GM18505 (cell line): ENCODE results near the gene NDUFC2.
"Not testable (repeated sequence)": the region's sequence is repeated elsewhere in the genome, so short reads cannot be mapped to it uniquely, and the experiment has no call there.

Experiments used
- ATAC-seq: cut with Tn5 transposase; IDR thresholded peaks from one replicate; pipeline ENCODE4 v1.9.1; 2021; ENCODE audit not compliant: unreplicated experiment
- POLR2A ChIP-seq: IDR thresholded peaks from 4 replicates; pipeline ENCODE4 v1.6.1; 2011; ENCODE audit warnings: borderline replicate concordance; ENCODE audit not compliant: insufficient read depth, insufficient read length; ENCODE audit errors: extremely low read depth

The NDUFC2 gene

DNA sequence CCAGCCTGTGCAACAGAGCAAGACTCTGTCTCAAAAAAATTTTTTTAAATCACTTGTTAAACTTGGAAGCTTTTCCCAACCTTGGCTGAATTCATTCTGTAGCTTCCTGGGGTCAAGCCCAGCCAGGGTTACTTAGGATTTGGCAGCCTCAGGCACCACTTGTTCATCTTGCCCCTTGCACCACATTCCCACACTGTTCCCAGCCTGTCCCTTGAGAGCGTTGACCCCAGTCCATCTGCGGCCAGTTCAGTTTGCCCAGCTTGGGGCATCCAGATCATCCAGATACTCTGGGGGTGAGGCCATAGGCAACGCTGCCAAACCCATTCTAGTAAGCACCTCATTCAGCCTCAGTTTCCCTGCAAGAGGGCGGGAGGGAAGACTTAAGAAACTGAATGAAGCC lies 24.7 kb downstream of the NDUFC2 start:
- no peak for TF ChIP-seq POLR2A
- no peak for ATAC-seq

DNA sequence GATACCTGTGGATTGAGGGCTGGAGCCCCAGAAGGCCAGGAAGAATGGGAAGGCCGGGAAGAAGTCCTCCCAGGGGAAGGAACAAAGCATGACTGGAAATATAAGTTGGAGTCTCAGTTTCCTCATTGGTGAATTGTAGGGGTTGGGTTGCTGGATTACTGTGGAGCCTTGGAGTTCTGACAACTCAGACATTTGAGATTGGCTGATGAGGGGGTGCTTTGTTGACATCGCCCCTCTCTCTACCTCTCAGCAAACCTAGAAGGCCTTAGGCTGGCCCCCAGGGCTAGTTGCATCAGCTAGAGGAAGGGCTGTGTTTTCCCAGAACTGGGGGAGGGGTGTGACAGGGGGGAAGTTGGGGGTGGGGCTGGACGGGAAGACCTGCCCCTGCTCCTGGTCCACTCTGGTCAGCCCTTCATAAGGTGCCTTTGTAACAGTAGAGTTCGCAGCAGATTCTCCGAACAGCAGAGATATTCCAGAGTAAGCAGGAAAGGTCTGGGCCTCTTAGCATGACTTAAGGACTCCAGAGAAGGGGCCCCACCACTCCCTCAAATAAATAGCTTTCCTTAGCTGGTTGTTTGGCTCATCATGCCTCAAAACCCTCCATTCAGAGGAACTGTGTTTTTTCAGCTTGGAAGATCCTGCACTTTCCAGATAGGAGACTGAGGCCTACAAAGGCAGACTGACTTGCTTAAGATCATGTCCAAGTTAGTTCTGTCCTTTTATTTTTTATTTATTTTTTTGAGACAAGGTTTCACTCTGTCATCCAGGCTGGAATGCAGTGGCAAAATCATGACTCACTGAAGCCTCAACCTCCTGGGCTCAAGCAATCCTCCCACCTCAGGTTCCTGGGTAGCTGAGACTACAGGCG lies 28.5 kb downstream of the NDUFC2 start:
- no peak for ATAC-seq
- TF ChIP-seq POLR2A, result no peak

DNA sequence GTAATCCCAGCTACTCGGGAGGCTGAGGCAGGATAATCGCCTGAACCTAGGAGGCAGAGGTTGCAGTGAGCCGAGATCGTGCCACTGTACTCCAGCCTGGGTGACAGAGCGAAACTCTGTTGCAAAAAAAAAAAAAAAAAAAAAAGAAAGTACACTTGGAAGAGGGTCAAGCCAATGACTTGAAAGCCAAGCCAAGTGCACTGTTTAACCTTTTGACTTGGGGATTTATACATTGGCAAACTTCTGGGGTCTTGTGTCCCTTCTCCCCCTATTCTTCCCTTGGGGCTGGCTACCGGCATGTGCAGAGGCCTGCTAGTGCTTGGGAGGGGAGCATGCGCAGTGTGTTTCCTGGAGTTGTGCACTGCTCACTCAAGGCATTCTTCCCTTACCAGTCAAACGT lies 30.3 kb downstream of the NDUFC2 start:
- no peak for TF ChIP-seq POLR2A
- ATAC-seq, result no peak

DNA sequence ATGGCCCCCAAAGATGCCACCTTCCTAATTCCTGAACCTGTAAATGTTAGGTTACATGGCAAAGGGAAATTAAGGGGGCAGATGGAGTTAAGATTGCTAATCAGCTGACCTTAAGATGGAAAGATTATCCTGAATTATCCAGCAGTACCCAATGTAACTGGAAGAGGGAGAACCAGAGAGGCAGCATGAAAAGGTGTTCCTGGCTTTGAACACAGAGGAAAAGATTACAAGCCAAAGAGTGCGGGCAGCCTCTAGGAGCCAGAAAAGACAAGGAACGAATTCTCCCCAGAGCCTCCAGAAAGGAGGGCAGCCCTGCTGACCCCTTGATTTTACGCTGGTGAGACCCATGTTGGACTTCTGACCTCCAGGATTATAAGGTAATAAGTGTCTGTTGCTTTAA lies 31.1 kb downstream of the NDUFC2 start:
- no peak for TF ChIP-seq POLR2A
- no peak for ATAC-seq

DNA sequence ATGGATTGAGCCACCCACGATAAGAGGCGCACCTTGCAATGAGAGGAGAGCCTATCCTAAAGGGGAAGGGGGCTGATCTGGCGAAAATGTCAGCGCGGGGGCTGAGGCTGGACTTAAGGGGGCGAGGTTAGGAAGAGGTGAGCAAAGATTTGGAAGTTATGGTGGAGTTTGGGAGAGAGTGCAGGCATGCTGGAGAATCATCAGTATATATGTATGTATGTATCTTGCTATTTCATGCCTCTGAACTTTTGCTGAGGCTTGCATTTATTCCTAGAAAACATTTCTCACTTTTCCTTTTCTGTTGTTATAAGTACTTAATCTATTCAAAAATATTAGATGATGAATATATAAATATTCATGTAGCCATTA lies 33.2 kb downstream of the NDUFC2 start:
- no peak for TF ChIP-seq POLR2A
- ATAC-seq, result no peak

DNA sequence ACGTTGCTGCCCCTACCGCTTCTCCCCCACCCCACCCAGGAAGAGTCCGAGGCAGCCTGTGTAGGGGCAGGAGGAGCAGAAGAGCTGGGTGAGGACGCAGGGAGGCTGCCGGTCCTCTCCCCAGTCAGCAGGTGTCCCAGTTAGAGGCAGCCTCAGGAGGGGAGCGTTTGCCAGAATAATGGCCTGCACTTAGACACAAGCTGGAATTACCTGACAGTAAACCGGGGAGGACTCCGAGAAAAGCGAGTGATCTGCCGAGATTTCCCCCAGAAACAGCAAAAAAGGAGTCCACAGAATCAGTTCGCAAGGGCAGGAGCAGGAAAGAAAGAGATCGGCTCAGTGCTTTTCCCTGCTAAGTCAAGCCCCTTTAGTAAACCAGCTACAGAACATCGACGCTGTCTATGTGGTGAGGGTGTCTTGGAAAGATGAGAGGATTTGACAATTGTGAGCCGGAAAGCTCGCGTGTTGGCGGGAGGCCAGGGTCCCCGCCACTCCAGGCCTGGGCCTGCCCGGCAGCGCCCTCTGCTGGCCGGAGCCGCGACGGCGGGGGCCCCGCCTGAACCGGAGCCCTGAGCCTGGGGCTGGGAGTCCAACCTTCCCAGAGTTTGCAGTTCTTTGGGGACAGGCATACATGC lies 33.7 kb downstream of the NDUFC2 start:
- peak; percentile 68 for ATAC-seq
- no peak for TF ChIP-seq POLR2A

DNA sequence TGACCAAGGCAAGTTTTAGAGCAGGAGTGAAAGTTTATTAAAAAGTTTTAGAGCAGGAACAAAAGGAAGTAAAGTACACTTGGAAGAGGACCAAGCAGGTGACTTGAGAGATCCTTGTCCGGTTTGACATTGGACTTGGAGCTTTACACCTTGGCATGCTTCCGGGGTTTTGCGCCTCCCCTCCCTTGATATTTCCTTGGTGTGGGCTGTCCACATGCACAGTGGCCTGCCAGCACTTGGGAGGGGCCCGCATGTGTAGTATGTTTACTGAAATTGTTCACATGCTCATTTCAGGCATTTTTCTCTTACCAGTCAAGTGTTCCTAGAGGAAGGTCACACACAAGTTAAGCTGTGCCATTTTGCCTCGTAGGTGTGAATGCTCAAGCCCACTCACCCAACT lies 35.0 kb downstream of the NDUFC2 start:
- no peak for ATAC-seq
- no peak for TF ChIP-seq POLR2A

DNA sequence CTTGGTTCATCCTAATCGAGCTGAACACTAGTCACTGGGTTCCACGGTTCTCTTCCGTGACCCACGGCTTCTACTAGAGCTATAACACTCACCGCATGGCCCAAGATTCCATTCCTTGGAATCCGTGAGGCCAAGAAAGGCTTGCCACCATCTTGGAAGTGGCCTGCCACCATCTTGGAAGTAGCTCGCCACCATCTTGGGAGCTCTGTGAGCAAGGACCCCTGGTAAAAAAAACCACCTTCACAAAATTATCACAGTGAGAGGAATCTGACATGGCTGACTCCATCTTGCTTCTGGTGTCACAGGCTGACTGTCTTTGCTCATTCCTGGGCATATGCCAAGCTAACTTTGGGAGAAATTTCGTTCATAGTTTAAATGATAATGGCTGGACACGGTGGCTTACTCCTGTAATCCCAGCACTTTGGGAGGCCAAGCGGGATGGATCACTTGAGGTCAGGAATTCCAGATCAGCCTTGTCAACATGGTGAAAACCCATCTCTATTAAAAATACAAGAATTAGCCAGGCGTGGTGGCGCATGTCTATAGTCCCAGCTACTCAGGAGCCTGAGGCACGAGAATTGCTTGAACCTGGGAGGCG lies 37.7 kb downstream of the NDUFC2 start:
- ATAC-seq, result no peak
- TF ChIP-seq POLR2A, result no peak

DNA sequence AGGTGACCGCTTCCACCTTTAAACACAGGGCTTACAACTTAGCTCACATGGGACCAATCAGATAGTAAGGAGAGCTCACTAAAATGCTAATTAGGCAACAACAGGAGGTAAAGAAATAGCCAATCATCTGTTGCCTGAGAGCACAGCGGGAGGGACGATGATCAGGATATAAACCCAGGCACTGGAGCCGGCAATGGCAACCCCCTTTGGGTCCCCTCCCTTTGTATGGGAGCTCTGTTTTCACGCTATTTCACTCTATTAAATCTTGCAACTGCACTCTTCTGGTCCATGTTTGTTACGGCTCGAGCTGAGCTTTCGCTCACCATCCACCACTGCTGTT lies 38.3 kb downstream of the NDUFC2 start:
- not testable (repeated sequence) for ATAC-seq

DNA sequence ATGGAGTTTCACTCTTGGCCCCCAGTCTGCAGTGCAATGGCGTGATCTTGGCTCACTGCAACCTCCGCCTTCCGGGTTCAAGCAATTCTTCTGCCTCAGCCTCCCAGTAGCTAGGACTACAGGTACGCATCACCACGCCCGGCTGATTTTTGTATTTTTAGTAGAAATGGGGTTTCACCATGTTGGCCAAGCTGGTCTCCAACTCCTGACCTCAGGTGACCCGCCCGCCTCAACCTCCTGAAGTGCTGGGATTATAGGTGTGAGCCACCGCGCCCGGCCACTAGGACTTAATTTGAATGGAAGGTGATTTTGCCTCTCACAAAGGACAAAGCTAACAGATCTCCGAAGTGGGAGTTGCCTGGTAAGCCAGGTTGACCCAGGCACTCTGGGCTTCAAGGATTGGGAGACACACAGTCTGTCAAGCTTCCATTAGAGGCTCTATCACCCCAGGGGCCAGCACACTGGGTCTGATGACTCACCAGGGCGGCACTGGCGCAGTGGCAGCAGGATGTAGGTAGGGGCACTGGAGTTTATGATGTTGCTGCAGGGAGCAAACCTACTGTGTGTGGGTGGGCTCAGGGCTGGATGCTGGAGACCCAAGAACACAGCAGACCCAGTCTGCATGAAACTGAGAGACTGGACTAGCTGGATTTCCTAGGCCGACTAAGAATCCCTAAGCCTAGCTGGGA lies 38.8 kb downstream of the NDUFC2 start:
- ATAC-seq, result no peak
- TF ChIP-seq POLR2A, result no peak

DNA sequence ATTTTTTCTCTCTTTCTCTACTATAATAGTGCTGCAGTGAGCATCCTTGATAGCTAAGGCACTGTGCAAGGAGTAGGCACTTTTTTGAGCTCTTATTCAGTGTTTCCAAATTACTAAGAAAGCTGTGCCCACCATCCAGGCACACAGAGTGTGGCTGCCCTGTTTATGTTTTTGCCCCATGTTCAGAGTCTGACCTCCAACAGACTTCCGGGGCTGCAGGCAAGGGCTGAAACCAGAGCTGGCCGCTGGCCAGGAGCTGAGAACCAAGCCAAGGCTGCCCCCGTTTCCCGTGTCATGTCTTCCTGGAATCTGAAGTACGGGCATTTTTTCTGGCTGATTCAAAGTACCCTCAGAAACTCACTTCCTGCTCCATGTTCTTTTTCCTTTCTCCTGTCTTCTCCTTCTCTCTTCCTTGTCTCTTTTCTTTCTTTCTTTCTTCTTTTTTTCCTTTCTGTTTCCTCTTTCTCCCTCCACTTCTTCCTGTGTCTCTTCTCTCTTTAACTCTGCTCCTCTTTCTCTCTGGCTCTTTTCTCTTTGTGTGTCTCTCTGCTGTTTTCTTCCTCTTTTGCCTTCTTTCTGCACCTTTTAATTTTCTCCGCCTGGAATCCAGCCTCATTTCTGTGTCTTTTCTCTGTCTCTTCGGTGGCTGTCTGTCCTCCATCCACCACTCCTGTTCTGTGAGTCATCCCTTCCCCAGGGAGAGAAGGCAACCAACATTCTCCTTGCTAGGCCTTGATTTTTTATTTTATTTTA lies 39.6 kb downstream of the NDUFC2 start:
- peak; percentile 49 for TF ChIP-seq POLR2A
- peak; percentile 70 for ATAC-seq

DNA sequence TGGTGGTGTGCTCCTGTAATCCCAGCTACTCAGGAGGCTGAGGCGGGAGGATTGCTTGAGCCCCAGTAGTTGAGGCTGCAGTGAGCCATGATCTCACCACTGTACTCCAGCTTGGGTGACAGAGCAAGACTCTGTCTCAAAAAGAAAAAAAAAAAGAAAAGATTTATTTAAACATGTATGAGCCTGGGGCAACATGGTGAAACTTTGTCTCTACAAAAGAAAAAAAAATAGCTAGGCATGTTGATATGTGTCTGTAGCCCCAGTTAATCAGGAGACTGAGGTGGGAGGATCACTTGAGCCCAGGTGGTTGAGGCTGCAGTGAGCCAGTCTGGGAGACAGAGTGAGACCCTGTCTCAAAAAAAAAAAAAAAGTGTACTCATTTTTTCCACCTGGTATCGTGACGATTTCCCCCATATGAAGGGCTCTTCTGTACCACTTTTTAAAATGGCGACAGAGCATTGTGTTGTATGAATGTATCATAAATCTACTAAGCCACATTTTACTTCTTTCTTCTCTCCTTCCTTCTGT lies 40.2 kb downstream of the NDUFC2 start:
- ATAC-seq, result no peak
- no peak for TF ChIP-seq POLR2A
